Panc1 (cell line): ENCODE data around the gene FOCAD.

Experiments
- CTCF ChIP-seq: fragments of 450-650 bp; IDR thresholded peaks from 2 replicates; pipeline ENCODE4 v1.5.1; 2017; ENCODE audit warnings: mild to moderate bottlenecking
- POLR2AphosphoS5 ChIP-seq: IDR thresholded peaks from 2 replicates; pipeline ENCODE4 v1.6.1; 2012; ENCODE audit warnings: mild to moderate bottlenecking, low read depth, low read length, moderate library complexity
- SIN3A ChIP-seq: IDR thresholded peaks from 2 replicates; pipeline ENCODE4 v1.6.1; 2012; ENCODE audit warnings: low read depth, mild to moderate bottlenecking, low read length, moderate library complexity, borderline replicate concordance; ENCODE audit not compliant: insufficient read depth
- TCF7L2 ChIP-seq: IDR thresholded peaks from 2 replicates; pipeline ENCODE4 v1.6.1; 2011; ENCODE audit warnings: mild to moderate bottlenecking, low read depth, low read length, inconsistent platforms
- TF ChIP-seq, protein P1 (sequence below), 2 experiments: IDR thresholded peaks; 2 replicates each; pipeline ENCODE4 v1.6.1; 2011 to 2012; ENCODE audit warnings: low read depth in 2 of 2, control low read depth in 1 of 2, low read length in 1 of 2, mild to moderate bottlenecking in 1 of 2, moderate library complexity in 1 of 2; ENCODE audit not compliant: insufficient read depth in 1 of 2

GRCh38 chr9:21015995-21016394 lies 331.9 kb downstream of the FOCAD start:
- TF ChIP-seq CTCF (no peak), POLR2AphosphoS5 (no peak), SIN3A (no peak), TCF7L2 (no peak)
- TF ChIP-seq, protein P1, sequence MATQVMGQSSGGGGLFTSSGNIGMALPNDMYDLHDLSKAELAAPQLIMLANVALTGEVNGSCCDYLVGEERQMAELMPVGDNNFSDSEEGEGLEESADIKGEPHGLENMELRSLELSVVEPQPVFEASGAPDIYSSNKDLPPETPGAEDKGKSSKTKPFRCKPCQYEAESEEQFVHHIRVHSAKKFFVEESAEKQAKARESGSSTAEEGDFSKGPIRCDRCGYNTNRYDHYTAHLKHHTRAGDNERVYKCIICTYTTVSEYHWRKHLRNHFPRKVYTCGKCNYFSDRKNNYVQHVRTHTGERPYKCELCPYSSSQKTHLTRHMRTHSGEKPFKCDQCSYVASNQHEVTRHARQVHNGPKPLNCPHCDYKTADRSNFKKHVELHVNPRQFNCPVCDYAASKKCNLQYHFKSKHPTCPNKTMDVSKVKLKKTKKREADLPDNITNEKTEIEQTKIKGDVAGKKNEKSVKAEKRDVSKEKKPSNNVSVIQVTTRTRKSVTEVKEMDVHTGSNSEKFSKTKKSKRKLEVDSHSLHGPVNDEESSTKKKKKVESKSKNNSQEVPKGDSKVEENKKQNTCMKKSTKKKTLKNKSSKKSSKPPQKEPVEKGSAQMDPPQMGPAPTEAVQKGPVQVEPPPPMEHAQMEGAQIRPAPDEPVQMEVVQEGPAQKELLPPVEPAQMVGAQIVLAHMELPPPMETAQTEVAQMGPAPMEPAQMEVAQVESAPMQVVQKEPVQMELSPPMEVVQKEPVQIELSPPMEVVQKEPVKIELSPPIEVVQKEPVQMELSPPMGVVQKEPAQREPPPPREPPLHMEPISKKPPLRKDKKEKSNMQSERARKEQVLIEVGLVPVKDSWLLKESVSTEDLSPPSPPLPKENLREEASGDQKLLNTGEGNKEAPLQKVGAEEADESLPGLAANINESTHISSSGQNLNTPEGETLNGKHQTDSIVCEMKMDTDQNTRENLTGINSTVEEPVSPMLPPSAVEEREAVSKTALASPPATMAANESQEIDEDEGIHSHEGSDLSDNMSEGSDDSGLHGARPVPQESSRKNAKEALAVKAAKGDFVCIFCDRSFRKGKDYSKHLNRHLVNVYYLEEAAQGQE (IDR thresholded peaks at IDR 0.05; ENCODE audit: insufficient read depth in 1 of 2, low read depth in 2 of 2, low read length in 1 of 2) = no peak
